ENCODE data around the gene ATP5MG. TPM values are rescaled to one million over a fixed set of nuclear protein-coding genes. Genes with fewer than 3 reads are reported as not detected.

Gene ATP5MG
- total and polyA plus RNA-seq, 10 of the 15 experiments (the other 5 are each of a cell fraction or from before 2014, with no cell fraction given), result 211 to 2,276 (median 633) TPM

- no peak for TF ChIP-seq CUX1 (IDR thresholded peaks at IDR 0.05; ENCODE audit: insufficient replicate concordance, low read depth, low read length)
- TF ChIP-seq SUPT20H (IDR thresholded peaks at IDR 0.05; ENCODE audit: borderline replicate concordance, control insufficient read depth, low read depth, low read length), result no peak
- TF ChIP-seq GATAD2B (conservative IDR thresholded peaks at IDR 0.05; ENCODE audit: low read depth), result peak; percentile 40; the same call in 1 of the 2 replicates
- no peak for TF ChIP-seq ZNF384 (IDR thresholded peaks at IDR 0.05; ENCODE audit: borderline replicate concordance, low read depth, low read length)
- TF ChIP-seq SMAD1 (IDR thresholded peaks at IDR 0.05; ENCODE audit: low read depth, partially characterized antibody), result no peak
- TF ChIP-seq CEBPZ (IDR thresholded peaks at IDR 0.05; ENCODE audit: low read depth, low read length), result no peak
- TF ChIP-seq CHD1 (IDR thresholded peaks at IDR 0.05; ENCODE audit: low read depth, low read length), result no peak
- no peak for TF ChIP-seq SMARCA5 (IDR thresholded peaks at IDR 0.05)
- peak; percentile 78 for TF ChIP-seq ATF7 (IDR thresholded peaks at IDR 0.05; ENCODE audit: low read depth)
- TF ChIP-seq ZNF207 (IDR thresholded peaks at IDR 0.05; ENCODE audit: borderline replicate concordance), result no peak; the same call in none of the 2 replicates
- peak; percentile 73 for TF ChIP-seq ESRRA (IDR thresholded peaks at IDR 0.05; ENCODE audit: low read length)
- no peak for TF ChIP-seq ZNF274 (IDR thresholded peaks at IDR 0.05; ENCODE audit: insufficient read depth, insufficient read length)
- TF ChIP-seq ETV6 (conservative IDR thresholded peaks at IDR 0.05 in 1 of 2, IDR thresholded peaks at IDR 0.05 in 1 of 2; ENCODE audit: borderline replicate concordance in 1 of 2, low read depth in 1 of 2), result no peak; a peak in 1 of 4 replicates
- peak; percentile 89 for TF ChIP-seq SKIL (IDR thresholded peaks at IDR 0.05; ENCODE audit: low read depth, poor library complexity, severe bottlenecking)
- no peak for TF ChIP-seq WRNIP1 (IDR thresholded peaks at IDR 0.05; ENCODE audit: borderline replicate concordance, low read depth, low read length)
These were observed at the start of gene ATP5MG (continued) for GRCh38 chr11:118401151-118401879.

All from GM12878 (cell line).